ENCODE data around the gene FHOD3.

Gene FHOD3

DNA sequence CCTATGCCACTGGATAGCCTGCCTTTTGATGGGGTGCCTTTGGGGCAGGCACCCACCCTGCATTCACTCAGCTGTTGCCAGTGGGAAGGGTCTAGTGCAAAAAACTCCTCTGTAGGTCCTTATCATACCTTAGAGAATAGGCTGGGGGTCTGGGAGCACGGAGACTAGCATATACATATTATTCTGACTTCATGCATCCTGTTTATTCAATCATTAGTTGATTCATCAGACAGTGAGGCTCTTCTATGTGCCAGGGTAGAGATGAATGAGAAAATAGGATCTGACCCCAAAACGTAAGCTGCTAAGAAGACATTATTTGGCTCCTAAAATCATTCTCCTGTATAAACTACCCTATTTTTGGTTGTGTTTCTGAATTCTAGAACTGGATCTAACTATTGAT, 378.0 kb downstream of the FHOD3 start:
- in situ Hi-C loops (cut with HindIII; ENCODE audit: low sequenced_read_pairs), result no loop called here
- DNase-seq (ENCODE audit: low read depth, low spot score), result no peak
- TF ChIP-seq, protein P1, sequence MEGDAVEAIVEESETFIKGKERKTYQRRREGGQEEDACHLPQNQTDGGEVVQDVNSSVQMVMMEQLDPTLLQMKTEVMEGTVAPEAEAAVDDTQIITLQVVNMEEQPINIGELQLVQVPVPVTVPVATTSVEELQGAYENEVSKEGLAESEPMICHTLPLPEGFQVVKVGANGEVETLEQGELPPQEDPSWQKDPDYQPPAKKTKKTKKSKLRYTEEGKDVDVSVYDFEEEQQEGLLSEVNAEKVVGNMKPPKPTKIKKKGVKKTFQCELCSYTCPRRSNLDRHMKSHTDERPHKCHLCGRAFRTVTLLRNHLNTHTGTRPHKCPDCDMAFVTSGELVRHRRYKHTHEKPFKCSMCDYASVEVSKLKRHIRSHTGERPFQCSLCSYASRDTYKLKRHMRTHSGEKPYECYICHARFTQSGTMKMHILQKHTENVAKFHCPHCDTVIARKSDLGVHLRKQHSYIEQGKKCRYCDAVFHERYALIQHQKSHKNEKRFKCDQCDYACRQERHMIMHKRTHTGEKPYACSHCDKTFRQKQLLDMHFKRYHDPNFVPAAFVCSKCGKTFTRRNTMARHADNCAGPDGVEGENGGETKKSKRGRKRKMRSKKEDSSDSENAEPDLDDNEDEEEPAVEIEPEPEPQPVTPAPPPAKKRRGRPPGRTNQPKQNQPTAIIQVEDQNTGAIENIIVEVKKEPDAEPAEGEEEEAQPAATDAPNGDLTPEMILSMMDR (IDR thresholded peaks at IDR 0.05; ENCODE audit: low read depth, low read length), result no peak
- H3K4me3 ChIP-seq (ENCODE audit: low read depth, low read length), result no peak overlapping the region

DNA sequence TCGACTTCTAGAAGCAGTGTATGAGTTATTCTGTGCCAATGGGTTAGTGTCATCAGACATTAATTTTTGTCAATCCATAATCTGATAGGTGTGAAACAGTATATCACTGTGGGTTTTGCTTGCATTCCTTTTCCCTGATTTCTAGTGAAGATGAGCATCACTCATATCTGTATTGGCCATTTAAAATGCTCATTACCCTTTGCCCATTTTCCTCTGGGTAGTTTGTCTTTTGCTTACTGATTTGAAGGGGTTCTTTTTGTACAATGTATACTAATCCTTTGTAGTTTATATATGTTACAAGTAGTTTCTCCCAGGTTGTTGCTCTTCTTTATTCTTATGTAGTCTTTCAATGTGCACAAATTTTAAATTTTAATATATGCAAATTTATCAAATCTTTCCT, 379.1 kb downstream of the FHOD3 start:
- DNase-seq (ENCODE audit: low read depth, low spot score), result no peak
- in situ Hi-C loops (cut with HindIII; ENCODE audit: low sequenced_read_pairs), result no loop called here
- TF ChIP-seq, protein P1 (IDR thresholded peaks at IDR 0.05; ENCODE audit: low read depth, low read length), result no peak
- H3K4me3 ChIP-seq (ENCODE audit: low read depth, low read length), result no peak overlapping the region

DNA sequence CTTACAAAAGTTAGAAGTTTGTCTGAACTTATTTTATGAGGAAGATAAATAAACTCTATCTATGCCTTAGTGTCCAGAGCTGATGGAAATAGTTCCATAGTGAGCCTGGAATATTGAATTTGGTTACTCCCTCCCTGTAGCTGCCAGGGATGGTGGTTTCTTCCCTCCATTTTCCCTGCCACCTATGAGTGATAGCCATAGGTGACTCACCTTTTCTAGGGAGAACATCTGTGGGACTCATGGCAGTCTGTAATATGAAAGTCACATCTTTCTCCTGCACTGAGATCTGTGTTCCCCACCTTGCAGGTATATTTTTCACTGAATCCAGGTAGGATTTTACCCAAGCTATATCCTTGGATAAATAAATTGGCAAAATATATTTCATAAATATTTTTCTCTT, 382.5 kb downstream of the FHOD3 start:
- in situ Hi-C loops (cut with HindIII; ENCODE audit: low sequenced_read_pairs), result no loop called here
- no peak overlapping the region for H3K4me3 ChIP-seq (ENCODE audit: low read depth, low read length)
- TF ChIP-seq, protein P1 (IDR thresholded peaks at IDR 0.05; ENCODE audit: low read depth, low read length), result no peak
- no peak for DNase-seq (ENCODE audit: low read depth, low spot score)

DNA sequence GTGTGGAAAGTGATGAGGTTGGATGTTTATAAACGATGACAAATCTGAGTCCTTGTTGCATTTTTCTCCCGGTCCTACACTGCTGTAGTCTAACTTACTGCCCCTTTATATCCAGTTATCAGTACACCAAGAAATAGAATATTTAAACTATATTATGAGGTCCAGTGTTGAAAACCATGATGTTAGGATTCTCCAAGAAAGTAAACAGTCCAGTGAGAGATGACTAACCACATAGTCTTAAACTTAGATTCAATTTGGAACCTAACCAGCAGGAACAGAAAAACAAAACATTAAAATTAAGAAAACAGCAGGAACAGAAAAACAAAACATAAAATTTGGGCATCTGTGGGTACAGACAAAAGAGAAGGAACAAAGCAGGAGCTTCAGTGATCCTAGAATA, 388.1 kb downstream of the FHOD3 start:
- TF ChIP-seq, protein P1 (IDR thresholded peaks at IDR 0.05; ENCODE audit: low read depth, low read length), result no peak
- DNase-seq (ENCODE audit: low read depth, low spot score), result no peak
- H3K4me3 ChIP-seq (ENCODE audit: low read depth, low read length), result no peak overlapping the region
- in situ Hi-C loops (cut with HindIII; ENCODE audit: low sequenced_read_pairs), result no loop called here

DNA sequence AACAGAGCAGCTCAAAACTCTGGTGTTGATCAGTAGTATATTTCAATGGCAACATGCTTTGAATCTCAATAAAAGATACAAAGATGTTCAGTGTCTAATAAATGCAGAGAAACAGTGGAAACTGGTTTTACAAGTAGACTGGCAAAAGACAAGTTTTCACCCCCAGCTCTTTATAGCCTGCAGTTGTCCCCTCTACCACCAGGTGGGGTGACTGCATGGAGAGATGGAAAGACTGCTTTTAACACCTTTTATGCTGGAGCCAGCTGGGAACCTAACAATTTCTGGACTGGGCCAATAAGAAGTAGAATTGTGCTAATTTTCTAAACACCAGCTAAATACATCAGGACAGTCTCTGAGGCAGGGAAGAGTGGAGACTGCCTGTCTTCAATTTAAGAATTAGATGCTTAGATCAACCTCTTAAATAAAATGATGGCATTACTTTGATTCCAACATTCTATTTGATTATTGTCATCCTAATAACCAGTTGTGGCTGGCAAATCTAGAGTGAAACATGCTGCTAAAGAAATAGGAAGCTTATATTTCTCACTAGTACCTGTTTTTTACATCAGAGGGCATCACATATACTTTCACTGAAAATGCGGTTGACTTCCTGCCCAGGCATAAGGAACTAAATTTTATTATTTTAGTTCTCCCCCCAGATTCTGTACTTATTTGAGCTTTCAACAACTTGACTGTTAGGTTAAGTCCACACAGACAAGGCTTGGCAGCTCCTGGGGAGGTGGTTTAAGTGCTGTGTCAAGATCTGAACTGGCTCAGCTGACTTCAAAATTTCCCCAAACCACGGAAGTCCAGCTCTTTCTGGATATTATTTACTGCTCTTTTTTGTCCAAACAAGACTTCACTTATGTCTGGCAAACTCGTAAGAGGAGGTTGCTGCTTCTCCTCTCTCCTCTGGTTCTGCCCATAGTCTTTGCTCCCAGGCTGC, 390.8 kb downstream of the FHOD3 start:
- in situ Hi-C loops (cut with HindIII; ENCODE audit: low sequenced_read_pairs), result no loop called here
- TF ChIP-seq, protein P1 (IDR thresholded peaks at IDR 0.05; ENCODE audit: low read depth, low read length), result peak; percentile 98
- H3K4me3 ChIP-seq (ENCODE audit: low read depth, low read length), result no peak overlapping the region
- peak; percentile 77 for DNase-seq (ENCODE audit: low read depth, low spot score)

DNA sequence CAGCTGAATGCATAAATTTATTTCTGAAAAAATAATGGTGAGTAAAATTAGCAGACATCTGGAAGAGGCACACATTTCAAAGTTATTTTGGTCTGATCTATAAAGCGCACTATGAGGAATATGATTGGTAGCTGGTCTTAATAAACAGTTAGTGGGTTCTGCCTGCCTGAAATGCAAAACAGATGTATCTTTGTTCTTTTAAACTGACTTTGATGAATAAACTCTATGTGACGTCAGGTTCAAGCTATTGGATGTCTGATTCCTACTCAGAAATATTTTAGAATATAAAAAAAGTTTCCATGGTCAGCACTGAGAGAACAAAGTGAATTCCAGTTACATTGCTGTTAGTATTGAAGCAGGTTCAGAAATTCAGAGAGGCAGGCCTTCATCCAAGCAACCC, 394.9 kb downstream of the FHOD3 start:
- DNase-seq (ENCODE audit: low read depth, low spot score), result peak; percentile 68
- H3K4me3 ChIP-seq (ENCODE audit: low read depth, low read length), result no peak overlapping the region
- in situ Hi-C loops (cut with HindIII; ENCODE audit: low sequenced_read_pairs), result no loop called here
- TF ChIP-seq, protein P1 (IDR thresholded peaks at IDR 0.05; ENCODE audit: low read depth, low read length), result no peak

Measured in astrocyte of the spinal cord (primary cell).